Caco-2 (cell line): Measurements from ENCODE around the gene GPR37L1. TPM values are rescaled to one million over a fixed set of nuclear protein-coding genes. Genes with fewer than 3 reads are reported as not detected.

Experiments used
- BruUV-seq: library from RNA; stranded (reverse); fragments of 400-500 nt; replicated peaks from 2 replicates; lab custom pipeline; 2021; lab: Mats Ljungman, UMichigan
- CTCF ChIA-PET: fragments of 300-600 bp; sonication (Branson Sonifier 250); formaldehyde crosslinking; loops from one replicate; lab custom pipeline; 2022; ENCODE audit warnings: antibody characterized with exemption; lab: Charles Lee
- POLR2A ChIA-PET: fragments of 300-600 bp; sonication (Branson Sonifier 250); formaldehyde crosslinking; loops from one replicate; lab custom pipeline; 2022; ENCODE audit warnings: antibody characterized with exemption; lab: Charles Lee
- DNase-seq, 2 experiments: peaks; one replicate each; pipeline versions ENCODE4 v3.0.0 to v3.0.0-alpha.2; 2020 to 2022
- H3K27me3 ChIP-seq: replicated peaks from 2 replicates; pipeline ENCODE4 v1.6.0; 2011; ENCODE audit warnings: low read length; ENCODE audit not compliant: control insufficient read depth, insufficient read depth
- H3K36me3 ChIP-seq: 2 replicates; pipeline ENCODE4 v1.5.1; 2011; ENCODE audit warnings: low read length; ENCODE audit not compliant: control insufficient read depth, insufficient read depth
- H3K4me1 ChIP-seq: fragments of 250-450 bp; sonication (Bioruptor Pico); 2 replicates; pipeline ENCODE4 v1.5.1; 2020; ENCODE audit warnings: mild to moderate bottlenecking
- H3K4me3 ChIP-seq: 2 replicates; pipeline ENCODE4 v1.5.1; 2011; ENCODE audit warnings: low read depth, mild to moderate bottlenecking, control low read depth, low read length
- H3K9me3 ChIP-seq: fragments of 250-450 bp; sonication (Bioruptor Pico); 2 replicates; pipeline ENCODE4 v1.5.1; 2020; ENCODE audit warnings: mild to moderate bottlenecking, moderate library complexity
- H3K27ac Mint-ChIP-seq: one replicate; pipeline ENCODE4 v1.8.0; 2022; ENCODE audit warnings: mixed read lengths; ENCODE audit not compliant: unreplicated experiment
- H3K27me3 Mint-ChIP-seq: one replicate; pipeline ENCODE4 v1.8.0; 2022; ENCODE audit warnings: mixed read lengths; ENCODE audit not compliant: insufficient read depth, unreplicated experiment
- H3K36me3 Mint-ChIP-seq: one replicate; pipeline ENCODE4 v1.8.0; 2022; ENCODE audit warnings: mild to moderate bottlenecking, mixed read lengths; ENCODE audit not compliant: insufficient read depth, unreplicated experiment
- H3K4me1 Mint-ChIP-seq: one replicate; pipeline ENCODE4 v1.8.0; 2022; ENCODE audit warnings: low read depth, mixed read lengths; ENCODE audit not compliant: unreplicated experiment
- H3K4me3 Mint-ChIP-seq: one replicate; pipeline ENCODE4 v1.8.0; 2022; ENCODE audit warnings: mild to moderate bottlenecking, moderate library complexity, mixed read lengths; ENCODE audit not compliant: unreplicated experiment
- H3K9me3 Mint-ChIP-seq: one replicate; pipeline ENCODE4 v1.8.0; 2022; ENCODE audit warnings: mixed read lengths; ENCODE audit not compliant: unreplicated experiment
- CTCF ChIP-seq, 2 experiments: fragments of 200-600 bp in 1 of 2; IDR thresholded peaks; 1 replicate in 1 of 2; 2 replicates in 1 of 2; pipeline versions ENCODE4 v1.5.1 to v1.8.0; 2011 to 2022; ENCODE audit warnings: antibody characterized with exemption in 1 of 2, control low read depth in 1 of 2, inconsistent platforms in 1 of 2, low read depth in 1 of 2, low read length in 1 of 2, mild to moderate bottlenecking in 1 of 2, moderate library complexity in 1 of 2; ENCODE audit not compliant: insufficient read depth in 1 of 2, severe bottlenecking in 1 of 2, unreplicated experiment in 1 of 2
- intact Hi-C: fragments of 100-400 bp; cut with micrococcal nuclease; formaldehyde crosslinking; loops from one replicate; pipeline ENCODE4 v1.10.0; 2022; ENCODE audit not compliant: unreplicated experiment
- total RNA-seq: library from RNA; stranded (reverse); gene quantifications from 2 replicates; pipeline ENCODE4 v1.2.3, GENCODE V29; 2022

Gene GPR37L1
- total RNA-seq, 1 experiment from 2014 or later: 0.07 TPM

- no peaks in the 10 kb centered on the region for H3K27me3 Mint-ChIP-seq
- BruUV-seq: no TSS peak
- no peaks in the 10 kb centered on the region for H3K36me3 ChIP-seq
- no peaks in the 10 kb centered on the region for H3K36me3 Mint-ChIP-seq
- no peak overlapping the region for H3K4me3 Mint-ChIP-seq
- no peak overlapping the region for H3K4me3 ChIP-seq
- H3K9me3 Mint-ChIP-seq: no peaks in the 10 kb centered on the region
- peaks cover 7% of the 10 kb centered on the region; the same call in 1 of the 2 replicates for H3K4me1 ChIP-seq
- no peaks in the 10 kb centered on the region for H3K4me1 Mint-ChIP-seq
- ChIA-PET CTCF (no interaction called here), POLR2A (no interaction called here)
- no peak for TF ChIP-seq CTCF (IDR thresholded peaks at IDR 0.05; ENCODE audit: insufficient read depth in 1 of 2, low read depth in 1 of 2, low read length in 1 of 2, severe bottlenecking in 1 of 2, unreplicated experiment in 1 of 2)
- intact Hi-C loops: no loop called here
- DNase-seq: no peak
- H3K27ac Mint-ChIP-seq: peak overlapping the region; percentile 15
- no peaks in the 10 kb centered on the region for H3K27me3 ChIP-seq
- no peaks in the 10 kb centered on the region for H3K9me3 ChIP-seq
These were observed 40.9 kb downstream of the GPR37L1 start for GRCh38 chr1:202163281-202164270.

GRCh38 chr1:202164271-202165037, 41.7 kb downstream of the GPR37L1 start:
- no peaks in the 10 kb centered on the region for H3K27me3 ChIP-seq
- no peak overlapping the region for H3K4me3 Mint-ChIP-seq
- POLR2A ChIA-PET: no interaction called here
- H3K9me3 Mint-ChIP-seq: no peaks in the 10 kb centered on the region
- no peak for TF ChIP-seq CTCF (IDR thresholded peaks at IDR 0.05; ENCODE audit: insufficient read depth in 1 of 2, low read depth in 1 of 2, low read length in 1 of 2, severe bottlenecking in 1 of 2, unreplicated experiment in 1 of 2)
- BruUV-seq: no TSS peak
- H3K27me3 Mint-ChIP-seq: no peaks in the 10 kb centered on the region
- H3K36me3 ChIP-seq: no peaks in the 10 kb centered on the region
- CTCF ChIA-PET: no interaction called here
- no peak for DNase-seq
- H3K36me3 Mint-ChIP-seq: no peaks in the 10 kb centered on the region
- intact Hi-C loops: no loop called here
- H3K4me1 Mint-ChIP-seq: no peaks in the 10 kb centered on the region
- H3K27ac Mint-ChIP-seq: no peak overlapping the region
- H3K9me3 ChIP-seq: no peaks in the 10 kb centered on the region
- H3K4me3 ChIP-seq: no peak overlapping the region
- peaks cover 7% of the 10 kb centered on the region; the same call in 1 of the 2 replicates for H3K4me1 ChIP-seq

GRCh38 chr1:202165267-202165941, 42.7 kb downstream of the GPR37L1 start:
- H3K9me3 Mint-ChIP-seq: no peaks in the 10 kb centered on the region
- no peaks in the 10 kb centered on the region for H3K36me3 Mint-ChIP-seq
- H3K4me1 Mint-ChIP-seq: no peaks in the 10 kb centered on the region
- H3K4me3 ChIP-seq: no peak overlapping the region
- ChIA-PET POLR2A (no interaction called here), CTCF (interaction anchor here (0.8 kb wide), 1 partner anchor 11 kb away, joined by 3 read pairs; no protein-coding TSS in a partner anchor)
- no TSS peak for BruUV-seq
- no peak for DNase-seq
- H3K27me3 ChIP-seq: no peaks in the 10 kb centered on the region
- no peak for TF ChIP-seq CTCF (IDR thresholded peaks at IDR 0.05; ENCODE audit: insufficient read depth in 1 of 2, low read depth in 1 of 2, low read length in 1 of 2, severe bottlenecking in 1 of 2, unreplicated experiment in 1 of 2)
- H3K4me1 ChIP-seq: peaks cover 7% of the 10 kb centered on the region; the same call in 1 of the 2 replicates
- H3K36me3 ChIP-seq: no peaks in the 10 kb centered on the region
- intact Hi-C loops: no loop called here
- no peaks in the 10 kb centered on the region for H3K27me3 Mint-ChIP-seq
- no peaks in the 10 kb centered on the region for H3K9me3 ChIP-seq
- no peak overlapping the region for H3K4me3 Mint-ChIP-seq
- no peak overlapping the region for H3K27ac Mint-ChIP-seq
